GM04503 (cell line): Measurements from ENCODE around the gene PDCL3.
A peak's percentile ranks its signal among the peaks of the same experiment; 100 is the strongest.

ENCODE experiments used
- DNase-seq: peaks from one replicate; pipeline ENCODE4 v3.0.0-alpha.2; 2012; ENCODE audit warnings: low read depth

Gene PDCL3

GRCh38 chr2:100561191-100561590 lies 1.6 kb upstream of the PDCL3 start:
- DNase-seq = no peak

DNA sequence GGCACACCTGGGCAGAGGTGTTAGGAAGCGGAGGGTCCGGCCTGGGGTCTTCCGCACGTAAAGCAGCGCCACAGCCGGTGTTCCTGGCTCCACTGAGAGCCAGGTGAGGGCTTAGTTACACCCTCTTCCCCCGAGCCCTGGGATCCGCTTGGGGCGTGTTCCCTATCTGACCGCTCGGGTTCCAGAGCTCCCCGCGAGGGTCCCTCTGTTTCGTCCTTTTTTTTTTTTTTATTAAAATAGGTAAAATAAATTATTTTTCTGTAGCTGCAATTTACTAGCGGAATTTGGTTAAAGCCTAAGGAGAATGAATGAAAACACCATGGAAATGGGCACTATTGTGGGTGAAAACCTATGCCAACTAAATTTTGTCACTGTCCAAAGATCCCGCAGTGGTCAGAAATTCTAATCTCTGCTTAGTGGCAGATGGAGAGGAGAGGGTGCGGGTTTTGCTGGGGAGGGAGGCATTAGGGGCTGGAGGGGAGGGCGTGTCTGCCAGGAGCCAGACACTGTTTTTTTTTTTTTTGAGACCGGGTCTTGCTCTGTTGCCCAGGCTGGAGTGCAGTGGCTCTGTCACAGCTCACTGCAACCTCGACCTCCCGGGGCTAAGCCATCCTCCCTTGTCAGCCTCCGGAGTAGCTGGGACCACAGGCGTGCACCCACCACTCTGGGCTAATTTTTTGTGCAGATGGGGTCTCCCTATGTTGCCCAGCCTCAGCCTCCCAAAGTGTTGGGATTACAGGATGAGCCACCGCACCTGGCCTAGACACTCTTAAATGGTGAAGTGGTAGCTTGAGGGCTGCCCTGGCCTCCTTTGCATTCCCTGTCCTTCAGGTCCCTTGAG lies 834 bp downstream of the PDCL3 start:
- no peak for DNase-seq

GRCh38 chr2:100568989-100569388 lies 6.2 kb downstream of the PDCL3 start:
- DNase-seq = no peak

DNA sequence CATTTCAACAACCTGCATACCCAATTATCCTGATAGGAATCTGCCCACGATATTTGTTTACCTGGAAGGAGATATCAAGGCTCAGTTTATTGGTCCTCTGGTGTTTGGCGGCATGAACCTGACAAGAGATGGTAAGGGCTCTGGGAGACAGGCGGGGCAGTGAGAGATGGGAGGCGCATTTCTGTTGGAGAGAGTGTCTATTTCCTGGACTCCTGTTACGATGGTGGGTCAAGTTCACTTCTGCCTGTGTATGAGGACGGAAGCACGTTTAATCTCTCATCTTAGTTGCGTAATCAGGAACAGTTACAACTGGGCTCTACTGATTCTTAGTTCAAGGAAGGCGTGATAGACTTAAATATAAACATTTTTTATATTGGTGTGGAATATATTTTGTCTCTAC lies 8.9 kb downstream of the PDCL3 start:
- no peak for DNase-seq

- no peak for DNase-seq
Measured at GRCh38 chr2:100577777-100578176, 15.0 kb downstream of the PDCL3 start.

DNA sequence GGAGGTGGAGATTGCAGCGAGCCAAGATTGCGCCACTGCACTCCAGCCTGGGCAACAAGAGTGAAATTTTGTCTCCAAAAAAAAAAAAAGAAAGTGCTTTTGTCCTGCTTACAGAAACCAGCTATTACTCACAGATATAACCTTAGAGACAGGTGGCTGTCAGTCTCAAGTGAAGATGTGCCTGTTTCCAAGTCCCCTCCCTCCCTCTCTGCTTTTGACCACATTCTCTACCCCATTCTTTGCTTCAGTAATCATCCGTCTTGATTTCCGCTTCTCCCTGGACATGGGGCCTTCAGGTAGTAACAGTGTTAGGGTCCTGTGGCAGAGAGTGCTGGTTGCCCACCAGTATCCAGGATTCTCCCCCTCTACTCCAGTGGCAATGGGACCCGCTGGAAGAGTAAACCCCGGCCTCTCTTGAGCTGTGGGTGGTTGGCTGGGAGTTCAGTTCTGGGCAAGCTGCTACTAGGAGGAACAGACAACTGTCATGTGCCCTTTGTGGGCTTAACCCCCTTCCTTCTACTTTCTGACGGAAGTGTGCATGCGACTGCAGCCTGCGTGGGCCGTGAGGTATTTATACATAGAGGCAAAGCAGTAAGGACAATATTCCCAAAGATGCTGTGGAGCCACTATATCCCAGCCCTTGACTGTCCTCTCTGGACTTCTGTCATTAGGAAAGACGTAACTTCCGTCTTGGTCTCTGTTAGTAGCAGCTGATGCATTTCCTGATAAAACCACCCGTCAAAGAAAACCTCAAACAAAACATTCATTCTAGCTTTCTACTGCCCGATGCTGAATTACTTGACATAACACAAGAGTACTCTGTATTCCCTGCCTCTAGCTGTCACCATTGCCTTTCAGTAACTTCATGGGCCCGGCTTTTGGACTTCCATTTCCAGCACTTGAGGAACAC lies 17.8 kb downstream of the PDCL3 start:
- DNase-seq = no peak

DNA sequence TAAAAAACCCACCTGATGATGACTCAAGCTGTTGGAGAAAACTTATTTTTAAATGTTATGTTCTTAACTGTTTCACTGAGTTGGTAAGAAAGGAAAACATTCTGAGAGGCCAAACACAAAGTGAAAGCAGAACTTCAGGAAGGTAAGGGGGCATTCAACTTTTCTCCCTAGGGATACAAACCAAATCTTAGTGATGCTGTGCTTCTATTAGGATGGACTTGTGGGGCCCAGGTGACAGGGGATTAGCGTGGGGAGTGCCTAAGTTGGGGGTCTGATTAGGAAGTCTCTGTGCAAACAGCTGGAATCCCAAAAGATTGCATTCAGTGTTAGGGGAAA lies 18.5 kb downstream of the PDCL3 start:
- no peak for DNase-seq

DNA sequence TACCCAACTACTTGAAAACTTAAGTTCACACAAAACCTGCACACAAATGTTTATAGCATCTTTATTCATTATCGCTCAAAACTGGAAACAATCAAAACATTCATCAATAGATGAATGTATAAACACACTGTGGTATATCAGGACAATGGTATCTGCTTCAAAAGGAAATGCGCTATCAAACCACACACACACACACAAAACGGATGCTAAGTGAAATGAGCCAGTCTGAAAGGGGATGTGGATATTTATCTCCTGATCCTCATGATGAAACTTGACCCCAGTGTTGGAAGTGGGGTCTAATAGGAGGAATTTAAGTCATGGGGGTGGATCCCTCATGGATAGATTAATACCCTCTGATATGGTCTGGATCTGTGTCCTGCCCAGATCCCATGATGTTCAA lies 22.0 kb downstream of the PDCL3 start:
- DNase-seq = no peak

- peak; percentile 14 for DNase-seq
Measured at GRCh38 chr2:100588071-100588786, 25.4 kb downstream of the PDCL3 start.

- DNase-seq = no peak
Measured at GRCh38 chr2:100589527-100589926, 26.7 kb downstream of the PDCL3 start.

DNA sequence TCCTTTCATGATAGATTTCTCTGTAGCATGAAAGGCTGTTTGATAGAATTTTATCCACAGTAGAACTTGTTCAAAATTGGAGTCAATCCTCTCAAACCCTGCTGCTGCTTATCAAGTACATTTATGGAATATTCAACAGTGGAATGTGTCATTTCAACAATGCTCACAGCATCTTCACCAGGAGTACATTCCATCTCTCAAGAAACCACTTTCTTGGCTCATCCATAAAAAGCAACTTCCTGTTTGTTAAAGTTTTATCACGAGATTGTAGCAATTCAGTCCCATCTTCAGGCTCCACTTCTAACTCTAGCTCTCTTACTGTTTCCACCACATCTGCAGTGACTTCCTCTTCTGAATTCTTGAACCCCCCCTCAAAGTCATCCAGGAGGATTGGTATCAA lies 29.4 kb downstream of the PDCL3 start:
- DNase-seq = peak; percentile 27

GRCh38 chr2:100596465-100596864 lies 33.7 kb downstream of the PDCL3 start:
- DNase-seq = no peak

DNA sequence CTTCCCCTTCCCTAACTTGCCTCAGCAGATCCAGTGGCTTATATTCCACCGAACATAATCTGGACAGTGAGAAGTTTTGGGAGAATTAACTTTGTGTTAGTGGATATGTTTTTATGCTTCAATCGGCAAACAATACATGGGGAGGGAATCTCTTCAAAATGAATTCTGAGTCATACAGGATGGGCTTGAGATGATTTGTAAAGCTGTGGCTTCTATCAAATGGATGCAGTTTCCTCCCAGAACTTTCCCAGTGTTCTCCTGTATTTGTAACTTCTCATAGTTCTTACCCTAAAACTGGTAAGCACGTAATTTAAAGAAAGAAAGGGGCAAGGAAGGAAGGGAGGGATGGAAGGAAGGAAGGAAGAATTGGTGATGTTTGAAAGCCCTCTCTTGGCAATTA lies 36.8 kb downstream of the PDCL3 start:
- no peak for DNase-seq

DNA sequence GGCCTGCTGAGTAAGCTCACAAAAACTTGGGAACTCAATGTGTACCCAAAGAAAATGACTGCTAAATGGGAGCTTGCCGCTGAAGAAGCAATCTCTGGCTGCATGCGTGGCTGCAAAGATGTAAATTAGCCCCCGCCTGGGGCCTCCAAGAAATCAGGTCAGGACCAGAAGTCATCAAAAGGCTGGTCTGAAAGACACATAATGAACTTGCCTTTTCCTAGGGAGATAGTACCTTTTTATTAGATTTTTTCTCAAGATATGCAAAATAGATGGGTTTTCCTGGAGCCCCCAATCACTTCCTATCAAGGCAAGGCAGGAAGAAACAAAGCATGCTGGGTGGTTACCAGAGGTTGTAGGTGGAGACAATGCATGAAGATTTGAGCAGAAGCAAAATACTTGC lies 38.9 kb downstream of the PDCL3 start:
- DNase-seq = no peak

- no peak for DNase-seq
Measured at GRCh38 chr2:100603414-100603813, 40.6 kb downstream of the PDCL3 start.

GRCh38 chr2:100603948-100604633 lies 41.3 kb downstream of the PDCL3 start:
- DNase-seq = peak; percentile 21

DNA sequence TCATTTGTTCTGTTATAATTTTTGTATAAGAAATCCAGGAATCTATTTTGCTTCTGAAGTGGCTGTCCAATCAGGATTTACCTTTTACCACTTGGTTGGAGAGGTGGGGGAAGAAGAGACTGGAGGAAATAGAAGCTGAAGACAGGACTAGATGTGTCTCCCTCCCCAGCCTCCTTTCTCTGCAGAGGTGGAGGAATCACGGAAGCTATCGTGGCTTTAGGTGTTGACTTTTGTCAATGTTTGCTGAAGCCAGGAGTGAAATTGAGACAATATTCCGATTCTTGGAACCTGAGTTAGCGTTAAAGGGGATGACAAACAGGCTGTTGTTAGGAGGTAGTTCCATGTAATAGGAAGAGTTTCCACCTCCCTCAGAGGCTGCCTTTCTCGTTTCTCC lies 43.5 kb downstream of the PDCL3 start:
- DNase-seq = no peak

DNA sequence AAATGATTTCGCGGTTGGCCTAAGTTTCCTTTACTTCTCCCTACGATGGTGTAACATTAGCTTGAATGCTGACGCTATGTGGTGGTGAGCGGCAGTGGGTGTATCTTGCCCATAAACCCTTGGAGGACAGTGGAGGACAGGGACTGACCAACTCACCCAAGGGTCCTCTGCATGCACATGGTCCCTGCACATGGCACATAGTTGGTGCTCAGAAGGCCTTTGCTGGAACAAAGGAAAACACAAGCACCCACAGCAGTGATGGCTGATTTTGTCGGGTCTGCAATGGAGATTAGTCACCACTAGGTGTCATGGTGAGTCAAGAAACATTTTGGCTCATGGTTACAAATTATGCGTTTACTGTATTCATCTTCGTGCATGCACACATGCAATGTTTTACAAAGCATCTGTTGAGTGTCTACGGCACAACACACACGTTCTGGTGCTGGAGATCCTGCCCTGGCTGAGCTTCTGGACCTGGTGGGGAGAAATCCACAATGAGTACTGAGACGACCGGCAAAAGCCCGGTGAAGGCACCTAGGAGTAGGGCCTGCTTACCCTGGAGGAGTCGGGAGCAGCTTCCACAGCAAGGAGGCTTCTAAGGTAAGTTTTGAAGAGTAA lies 44.0 kb downstream of the PDCL3 start:
- DNase-seq = no peak

- peak; percentile 11 for DNase-seq
Measured at GRCh38 chr2:100610381-100610831, 47.6 kb downstream of the PDCL3 start.

- no peak for DNase-seq
Measured at GRCh38 chr2:100611079-100612029, 48.6 kb downstream of the PDCL3 start.
